IPS-11a (cell line): ENCODE results near the gene TTC31.

Experiments
- H3K4me3 ChIP-seq: one replicate; pipeline ENCODE4 v1.5.1; 2013; ENCODE audit warnings: low read depth, low read length, control low read depth

Gene TTC31

GRCh38 chr2:74524955-74525716 lies 42.3 kb downstream of the TTC31 start:
- H3K4me3 ChIP-seq, result no peak overlapping the region

GRCh38 chr2:74525717-74526648 lies 43.1 kb downstream of the TTC31 start, which contains the start of gene DQX1:
TSS of gene DQX1 (minus strand) at chr2:74526231. CDS start at chr2:74525729, 502 bp downstream.
- H3K4me3 ChIP-seq, result no peak within 1 kb of the TSS

DNA sequence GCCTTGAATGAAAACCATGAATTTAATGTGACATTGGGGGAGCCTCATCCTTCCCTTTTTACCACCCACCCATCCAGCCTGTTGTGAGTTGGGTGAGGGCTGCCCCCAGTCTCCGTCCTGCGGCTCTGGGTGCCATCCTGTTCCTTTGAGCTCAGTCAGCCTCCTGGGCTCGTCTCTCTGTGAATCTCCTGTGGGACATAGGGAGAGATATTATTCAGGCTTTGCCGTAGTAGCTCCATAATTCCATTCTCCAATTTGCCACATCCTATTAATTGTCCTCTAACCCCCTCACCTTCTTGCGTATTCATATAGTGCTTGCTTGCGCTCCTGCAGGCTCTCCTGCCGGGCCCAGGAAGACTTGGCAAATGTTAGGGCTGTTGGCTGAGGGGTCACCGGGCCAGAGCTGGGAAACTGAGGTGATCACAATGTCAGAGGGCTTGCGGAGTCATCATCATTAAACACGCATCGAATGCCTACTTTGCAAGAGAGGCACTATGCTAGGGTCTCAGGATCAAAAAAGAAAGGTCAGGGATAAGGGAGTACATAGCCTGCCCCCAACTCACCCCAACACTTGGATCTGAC lies 43.9 kb downstream of the TTC31 start:
- H3K4me3 ChIP-seq, result no peak overlapping the region

- no peak overlapping the region for H3K4me3 ChIP-seq
These were observed 44.9 kb downstream of the TTC31 start for GRCh38 chr2:74527741-74528140.

DNA sequence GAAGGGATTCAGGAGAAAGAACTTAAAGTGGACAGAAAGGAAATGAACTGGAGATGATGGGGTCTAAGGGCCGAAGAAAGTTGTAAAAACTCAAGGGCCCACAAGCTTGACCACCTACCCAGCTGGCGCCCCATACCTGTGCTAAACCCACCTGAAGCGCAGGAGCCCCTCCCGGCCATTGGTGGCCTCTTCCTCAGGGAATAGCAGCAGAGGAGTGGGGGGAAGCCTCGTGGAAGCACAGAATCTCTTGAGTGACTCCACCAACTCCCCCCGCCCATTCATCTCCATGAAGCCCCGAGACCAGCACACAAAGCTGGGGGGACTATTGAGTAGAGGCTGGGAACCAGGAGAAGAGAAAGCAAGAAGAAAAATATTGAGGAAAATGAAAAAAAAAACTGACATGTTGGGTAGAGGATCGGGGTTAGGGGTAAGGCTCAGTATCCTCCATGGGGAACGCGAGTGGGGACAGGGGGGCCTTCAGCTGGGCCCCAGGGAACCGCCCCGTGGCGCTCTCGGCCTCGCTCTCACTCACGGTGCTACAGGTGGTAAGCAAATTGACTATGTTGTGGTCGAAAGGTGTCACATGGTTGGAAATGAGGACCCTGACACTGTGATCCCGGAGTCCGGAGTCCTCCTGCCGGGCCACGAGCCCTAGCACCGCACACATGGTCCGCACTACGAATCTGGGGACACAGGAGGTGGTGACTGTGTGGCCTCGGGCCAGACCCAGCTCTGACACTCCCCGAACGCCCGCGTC lies 45.9 kb downstream of the TTC31 start:
- H3K4me3 ChIP-seq, result peak overlapping the region; percentile 98

DNA sequence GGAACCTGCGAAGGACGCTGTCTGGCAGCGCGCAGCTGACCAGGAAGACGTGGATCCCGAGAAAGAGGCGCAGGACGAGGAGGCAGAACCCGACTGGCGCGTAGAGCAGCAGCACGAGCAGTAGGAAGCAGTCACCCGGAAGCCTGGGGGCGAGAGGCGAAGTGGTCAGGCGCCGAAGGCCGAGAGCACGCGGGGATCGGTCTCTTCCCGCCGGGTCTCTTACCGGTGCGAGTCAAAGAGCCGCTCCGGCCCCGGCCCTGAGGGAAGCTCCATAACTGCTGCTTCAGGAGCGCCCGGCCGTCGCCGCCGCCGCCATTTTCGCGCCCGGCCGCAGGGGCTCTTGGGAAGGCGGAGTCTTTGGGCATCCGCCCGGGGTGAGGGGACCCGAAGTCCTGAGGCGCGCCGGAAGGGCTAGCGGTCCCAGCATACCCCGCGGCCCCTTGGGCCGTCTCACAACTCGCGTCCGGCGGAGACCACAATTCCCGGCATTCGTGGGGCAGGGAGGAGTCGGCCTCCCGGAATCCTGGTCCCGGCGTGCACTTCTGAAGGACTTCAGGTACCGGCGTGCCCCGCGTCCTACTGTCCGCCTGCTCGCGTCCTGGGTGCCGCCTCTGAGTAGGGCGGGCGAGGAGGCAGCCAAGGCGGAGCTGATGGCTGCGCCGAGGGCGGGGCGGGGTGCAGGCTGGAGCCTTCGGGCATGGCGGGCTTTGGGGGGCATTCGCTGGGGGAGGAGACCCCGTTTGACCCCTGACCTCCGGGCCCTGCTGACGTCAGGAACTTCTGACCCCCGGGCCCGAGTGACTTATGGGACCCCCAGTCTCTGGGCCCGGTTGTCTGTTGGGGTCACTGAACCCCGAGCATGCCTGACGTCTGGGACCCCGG lies 46.7 kb downstream of the TTC31 start, which contains the start of the genes AUP1 and HTRA2:
Gene AUP1, minus strand, starts transcription at position 350 of the 882 bp plus-strand sequence. Its CDS starts 77 bp downstream, at position 273.
Gene HTRA2, plus strand, starts transcription at position 577 of the 882 bp plus-strand sequence. Its CDS starts 74 bp downstream, at position 651.
- H3K4me3 ChIP-seq, result peak within 1 kb of the TSS; percentile 98

DNA sequence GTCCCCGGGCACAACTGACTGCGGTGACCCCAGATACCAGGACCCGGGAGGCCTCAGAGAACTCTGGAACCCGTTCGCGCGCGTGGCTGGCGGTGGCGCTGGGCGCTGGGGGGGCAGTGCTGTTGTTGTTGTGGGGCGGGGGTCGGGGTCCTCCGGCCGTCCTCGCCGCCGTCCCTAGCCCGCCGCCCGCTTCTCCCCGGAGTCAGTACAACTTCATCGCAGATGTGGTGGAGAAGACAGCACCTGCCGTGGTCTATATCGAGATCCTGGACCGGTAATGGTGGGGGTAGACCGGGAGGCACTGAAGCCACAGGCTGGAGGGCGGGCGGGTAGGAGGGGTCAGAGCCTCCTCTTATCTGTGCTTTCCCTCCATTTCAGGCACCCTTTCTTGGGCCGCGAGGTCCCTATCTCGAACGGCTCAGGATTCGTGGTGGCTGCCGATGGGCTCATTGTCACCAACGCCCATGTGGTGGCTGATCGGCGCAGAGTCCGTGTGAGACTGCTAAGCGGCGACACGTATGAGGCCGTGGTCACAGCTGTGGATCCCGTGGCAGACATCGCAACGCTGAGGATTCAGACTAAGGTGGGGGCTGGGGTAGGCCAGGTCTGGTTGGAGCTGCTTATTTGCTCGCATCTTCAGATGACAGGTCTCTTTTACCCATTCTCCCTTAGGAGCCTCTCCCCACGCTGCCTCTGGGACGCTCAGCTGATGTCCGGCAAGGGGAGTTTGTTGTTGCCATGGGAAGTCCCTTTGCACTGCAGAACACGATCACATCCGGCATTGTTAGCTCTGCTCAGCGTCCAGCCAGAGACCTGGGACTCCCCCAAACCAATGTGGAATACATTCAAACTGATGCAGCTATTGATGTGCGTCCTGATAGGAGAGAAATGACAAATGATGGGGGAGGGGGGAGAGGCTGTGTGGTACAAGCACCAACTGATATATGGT lies 47.6 kb downstream of the TTC31 start:
- H3K4me3 ChIP-seq, result peak overlapping the region; percentile 98

GRCh38 chr2:74531666-74532065 lies 48.8 kb downstream of the TTC31 start:
- H3K4me3 ChIP-seq, result no peak overlapping the region

GRCh38 chr2:74532222-74532621 lies 49.3 kb downstream of the TTC31 start:
- no peak overlapping the region for H3K4me3 ChIP-seq

- no peak overlapping the region for H3K4me3 ChIP-seq
These were observed 50.6 kb downstream of the TTC31 start for GRCh38 chr2:74533464-74533863.

DNA sequence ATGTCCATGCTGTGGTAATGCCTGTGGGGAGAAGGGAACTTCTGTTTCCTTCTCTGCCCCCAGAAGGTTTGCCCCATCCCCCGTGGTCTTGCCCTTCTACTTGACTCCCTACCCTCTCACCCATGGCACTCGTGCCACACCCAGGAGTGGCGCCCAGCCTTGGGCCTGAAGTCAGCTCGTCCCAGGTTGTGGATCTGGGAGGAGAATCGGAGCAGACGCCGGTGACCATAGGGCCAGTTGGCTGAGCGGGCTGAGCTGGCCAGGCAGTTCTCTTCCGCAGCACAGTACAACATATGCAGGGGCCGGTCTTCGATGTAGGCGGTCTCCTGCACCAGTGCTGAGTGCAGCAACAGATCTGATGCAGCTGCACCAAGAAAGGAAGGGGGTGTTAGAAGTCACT lies 51.5 kb downstream of the TTC31 start:
- H3K4me3 ChIP-seq, result no peak overlapping the region

GRCh38 chr2:74535440-74535965 lies 52.6 kb downstream of the TTC31 start:
- H3K4me3 ChIP-seq, result no peak overlapping the region

GRCh38 chr2:74536166-74536950 lies 53.5 kb downstream of the TTC31 start:
- H3K4me3 ChIP-seq, result no peak overlapping the region

- no peak overlapping the region for H3K4me3 ChIP-seq
These were observed 54.3 kb downstream of the TTC31 start for GRCh38 chr2:74537140-74537539.

- H3K4me3 ChIP-seq, result no peak overlapping the region
These were observed 56.0 kb downstream of the TTC31 start for GRCh38 chr2:74538881-74539339.

- H3K4me3 ChIP-seq, result no peak overlapping the region
These were observed 57.4 kb downstream of the TTC31 start for GRCh38 chr2:74540291-74540690.

GRCh38 chr2:74542978-74543377 lies 60.1 kb downstream of the TTC31 start:
- no peak overlapping the region for H3K4me3 ChIP-seq
